Aortic smooth muscle cell (primary cell): ENCODE results near the gene BTBD19. TPM values are rescaled to one million over a fixed set of nuclear protein-coding genes. Genes with fewer than 3 reads are reported as not detected.

Experiments used
- total RNA-seq: library from RNA; depleted of rRNA; stranded (reverse); fragments of >200 nt; gene quantifications from 2 replicates; pipeline ENCODE4 v1.2.3, GENCODE V29; 2014

Gene BTBD19
- total RNA-seq = 5.3 and 7.6 TPM in 2 replicates

GRCh38 chr1:44808063-44808937 lies at the start of gene BTBD19:
TSS of gene BTBD19 (plus strand) at chr1:44808523. CDS start at chr1:44808821, 298 bp downstream.

GRCh38 chr1:44775078-44775929 lies 33.0 kb upstream of the BTBD19 start, which contains the start of gene RPS8:
TSS of gene RPS8 (plus strand) at chr1:44775540. CDS start at chr1:44775597, 57 bp downstream.

GRCh38 chr1:44788120-44788860 lies 20.0 kb upstream of the BTBD19 start, which contains the start of gene BEST4:
TSS of gene BEST4 (minus strand) at chr1:44788170. CDS start at chr1:44787705, 465 bp downstream.

GRCh38 chr1:44799770-44800584 lies 8.3 kb upstream of the BTBD19 start, which contains the start of gene PLK3:
TSS of gene PLK3 (plus strand) at chr1:44800377. CDS start at chr1:44800464, 87 bp downstream.

GRCh38 chr1:44806704-44807363 lies 1.5 kb upstream of the BTBD19 start, which contains the start of gene DYNLT4:
TSS of gene DYNLT4 (minus strand) at chr1:44807351. CDS start at chr1:44806668, 683 bp downstream.

GRCh38 chr1:44842862-44843655 lies 34.7 kb downstream of the BTBD19 start, which contains the start of gene PTCH2:
TSS of gene PTCH2 (minus strand) at chr1:44843253. CDS start at chr1:44842932, 321 bp downstream.

Other genes starting within 250 kb of the BTBD19 start
- 4.9 and 5.0 TPM in 2 replicates for gene TMEM53, start 134.0 kb upstream of the BTBD19 start, total RNA-seq
- gene ARMH1, start 133.8 kb upstream of the BTBD19 start, total RNA-seq = 0.37 and 0.92 TPM in 2 replicates
- gene RNU5D-1, start 77.4 kb upstream of the BTBD19 start, total RNA-seq = not detected in 2 replicates
- gene KIF2C, start 68.7 kb upstream of the BTBD19 start, total RNA-seq = 15.3 and 27.3 TPM in 2 replicates
- 1,243 and 1,276 TPM in 2 replicates for gene RPS8, start 33.0 kb upstream of the BTBD19 start, total RNA-seq
- gene BEST4, start 20.4 kb upstream of the BTBD19 start, total RNA-seq = 0.12 and 0.13 TPM in 2 replicates
- 29.2 and 29.7 TPM in 2 replicates for gene PLK3, start 8.1 kb upstream of the BTBD19 start, total RNA-seq
- 0.12 TPM in 1 of 2 replicates, not detected in the other for gene DYNLT4, start 1.2 kb upstream of the BTBD19 start, total RNA-seq
- 0.12 and 0.40 TPM in 2 replicates for gene PTCH2, start 34.7 kb downstream of the BTBD19 start, total RNA-seq
- gene EIF2B3, start 178.1 kb downstream of the BTBD19 start, total RNA-seq = 40.4 and 51.4 TPM in 2 replicates
- 16.4 and 23.5 TPM in 2 replicates for gene HECTD3, start 202.8 kb downstream of the BTBD19 start, total RNA-seq
- gene UROD, start 203.7 kb downstream of the BTBD19 start, total RNA-seq = 198 and 213 TPM in 2 replicates